Fibroblast of lung (primary cell): ENCODE results near the gene ZNF644.

ENCODE experiments used
- EZH2 ChIP-seq: IDR thresholded peaks from 2 replicates; pipeline ENCODE4 v1.5.1; 2012; ENCODE audit warnings: low read length, control low read depth, mild to moderate bottlenecking; ENCODE audit errors: missing control alignments
- TF ChIP-seq, protein P1 (sequence below), 2 donors: IDR thresholded peaks in 1 of 2; conservative IDR thresholded peaks in 1 of 2; 1 replicate in 1 of 2; 2 replicates in 1 of 2; pipeline ENCODE4 v1.5.1; 2011 to 2012; ENCODE audit warnings: low read length in 2 of 2, control low read depth in 1 of 2, inconsistent platforms in 1 of 2, low read depth in 1 of 2, mild to moderate bottlenecking in 1 of 2

DNA sequence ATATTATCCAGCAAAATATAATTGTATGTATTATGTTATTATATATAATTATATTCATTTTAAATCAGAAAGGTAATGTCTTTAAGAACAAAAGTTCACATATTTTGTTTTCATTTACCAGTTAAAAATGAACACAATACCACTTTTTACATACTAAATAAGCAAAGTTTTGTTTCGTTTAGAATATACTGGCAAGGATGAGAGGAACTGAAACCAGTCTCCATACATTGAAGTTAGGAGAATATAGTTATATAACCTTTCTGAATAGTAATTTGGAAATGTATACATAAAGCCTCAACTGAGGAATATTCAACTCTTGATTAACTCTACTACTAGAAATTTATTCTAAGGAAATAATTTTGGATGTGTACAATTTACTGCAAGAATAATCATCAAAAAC is 110.5 kb downstream of the ZNF644 start:
- TF ChIP-seq EZH2 = no peak
- TF ChIP-seq, protein P1, sequence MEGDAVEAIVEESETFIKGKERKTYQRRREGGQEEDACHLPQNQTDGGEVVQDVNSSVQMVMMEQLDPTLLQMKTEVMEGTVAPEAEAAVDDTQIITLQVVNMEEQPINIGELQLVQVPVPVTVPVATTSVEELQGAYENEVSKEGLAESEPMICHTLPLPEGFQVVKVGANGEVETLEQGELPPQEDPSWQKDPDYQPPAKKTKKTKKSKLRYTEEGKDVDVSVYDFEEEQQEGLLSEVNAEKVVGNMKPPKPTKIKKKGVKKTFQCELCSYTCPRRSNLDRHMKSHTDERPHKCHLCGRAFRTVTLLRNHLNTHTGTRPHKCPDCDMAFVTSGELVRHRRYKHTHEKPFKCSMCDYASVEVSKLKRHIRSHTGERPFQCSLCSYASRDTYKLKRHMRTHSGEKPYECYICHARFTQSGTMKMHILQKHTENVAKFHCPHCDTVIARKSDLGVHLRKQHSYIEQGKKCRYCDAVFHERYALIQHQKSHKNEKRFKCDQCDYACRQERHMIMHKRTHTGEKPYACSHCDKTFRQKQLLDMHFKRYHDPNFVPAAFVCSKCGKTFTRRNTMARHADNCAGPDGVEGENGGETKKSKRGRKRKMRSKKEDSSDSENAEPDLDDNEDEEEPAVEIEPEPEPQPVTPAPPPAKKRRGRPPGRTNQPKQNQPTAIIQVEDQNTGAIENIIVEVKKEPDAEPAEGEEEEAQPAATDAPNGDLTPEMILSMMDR (conservative IDR thresholded peaks at IDR 0.05 in 1 of 2, IDR thresholded peaks at IDR 0.05 in 1 of 2; ENCODE audit: low read depth in 1 of 2, low read length in 2 of 2) = no peak
